ENCODE data around the gene GSTK1. TPM values are rescaled to one million over a fixed set of nuclear protein-coding genes. Genes with fewer than 3 reads are reported as not detected.
"Not testable (repeated sequence)": the region's sequence is repeated elsewhere in the genome, so short reads cannot be mapped to it uniquely, and the experiment has no call there.

GSTK1 gene
- total RNA-seq, 1 donor from 2014 or later: 36.0 TPM

DNA sequence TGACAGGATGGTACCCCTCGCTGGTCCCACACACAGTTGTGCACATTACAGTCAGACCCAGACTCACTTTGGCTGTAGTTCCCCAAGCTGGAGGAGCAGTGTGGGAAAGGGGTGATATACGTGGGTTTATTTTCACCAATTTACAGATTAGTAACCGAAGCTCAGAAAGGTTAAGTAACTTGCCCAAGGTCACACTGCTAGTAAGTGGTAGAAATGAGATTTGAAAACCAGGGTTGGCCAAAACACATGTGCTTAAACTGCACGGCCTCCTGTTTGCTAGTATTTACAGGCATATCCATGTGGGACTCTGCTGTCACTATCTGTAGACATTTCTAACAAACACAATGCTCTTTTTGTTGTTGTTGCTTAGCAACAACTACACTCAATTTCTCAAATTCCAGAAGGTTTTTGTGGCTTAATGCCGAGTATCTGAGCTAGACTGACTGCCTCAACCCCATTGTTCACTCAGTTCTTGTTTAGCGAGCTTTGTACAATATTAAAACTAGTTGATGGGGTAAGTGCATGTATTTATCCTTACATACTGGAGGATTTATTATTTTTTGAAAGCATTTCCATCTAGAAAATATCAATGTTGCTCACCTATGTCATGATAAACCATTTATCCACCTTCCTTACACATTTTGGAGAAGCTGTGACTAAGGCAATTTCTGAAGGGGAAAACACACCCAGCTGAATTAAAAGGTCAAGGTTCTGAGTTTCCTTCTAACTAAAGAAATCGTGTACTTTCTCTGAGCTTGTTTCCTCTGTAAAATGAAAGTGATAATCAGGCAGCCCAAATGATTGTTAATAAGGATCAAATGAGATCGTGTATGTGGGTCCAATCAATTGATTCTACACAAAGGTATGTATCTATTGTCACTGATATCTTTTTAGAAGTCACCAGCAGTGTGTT, 16.2 kb downstream of the GSTK1 start:
- no peak for DNase-seq

- DNase-seq: no peak
Measured at GRCh38 chr7:143280160-143280559, 16.9 kb downstream of the GSTK1 start.

DNA sequence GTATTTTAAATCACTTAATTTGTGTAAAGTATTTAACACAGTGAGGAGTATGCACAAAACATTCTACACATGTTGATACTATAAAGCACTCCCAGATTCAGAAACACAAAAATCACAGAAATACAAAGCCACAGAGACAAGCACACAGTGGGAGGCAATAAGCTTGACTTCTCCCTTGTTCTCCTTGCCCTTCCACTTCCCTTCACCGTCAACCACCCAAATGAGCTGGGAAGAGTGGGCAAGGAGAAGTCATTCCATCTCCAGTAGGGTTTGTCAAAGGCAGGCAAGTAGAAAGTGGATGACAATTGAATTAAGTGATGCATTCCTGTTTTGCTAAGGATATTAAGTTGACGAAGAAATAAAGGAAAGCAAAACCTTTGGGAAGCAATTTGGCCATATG, 17.3 kb downstream of the GSTK1 start:
- no peak for DNase-seq

- DNase-seq: no peak
Measured at GRCh38 chr7:143281529-143281928, 18.3 kb downstream of the GSTK1 start.

- no peak for DNase-seq
Measured at GRCh38 chr7:143282124-143282523, 18.9 kb downstream of the GSTK1 start.

DNA sequence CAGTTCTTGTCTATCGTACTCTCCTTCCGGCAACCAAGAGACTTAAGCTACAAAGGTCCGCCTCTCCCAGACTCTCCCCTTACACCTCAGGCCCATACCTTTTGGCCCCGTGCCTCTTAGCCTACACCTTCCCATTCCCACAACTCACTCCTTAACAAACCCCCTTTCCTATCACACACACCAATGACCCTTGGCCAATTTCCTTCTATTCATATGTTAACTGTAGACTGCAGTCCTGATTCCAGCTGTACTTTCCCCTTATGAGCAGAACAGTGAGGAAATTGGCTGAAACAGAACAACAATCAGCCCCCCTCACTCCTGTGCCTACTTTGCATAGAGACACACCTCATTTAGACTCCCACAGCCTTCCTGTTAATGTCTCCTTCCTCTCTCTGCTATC, 20.1 kb downstream of the GSTK1 start:
- DNase-seq: no peak

GRCh38 chr7:143284591-143285469, 21.6 kb downstream of the GSTK1 start, which contains the start of gene TMEM139:
TMEM139 (plus strand) TSS chr7:143284958; CDS start chr7:143285958, 1,000 bp downstream.
- no peak for DNase-seq

DNA sequence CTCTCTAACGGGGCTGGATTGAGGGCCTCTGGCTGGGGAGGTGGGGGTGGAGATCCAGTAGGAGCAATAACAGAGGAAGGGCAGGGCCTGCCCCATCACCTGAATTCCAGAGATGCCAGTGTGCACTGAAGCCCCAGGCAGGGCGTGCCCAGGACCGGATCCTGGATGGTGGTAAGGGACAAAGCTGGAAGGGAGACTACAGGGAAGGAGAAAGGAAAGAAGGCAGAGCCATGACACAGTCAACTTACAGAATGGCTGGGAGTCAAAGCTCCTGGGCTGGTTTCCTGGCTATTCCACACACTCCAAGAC, 22.2 kb downstream of the GSTK1 start:
- no peak for DNase-seq

DNA sequence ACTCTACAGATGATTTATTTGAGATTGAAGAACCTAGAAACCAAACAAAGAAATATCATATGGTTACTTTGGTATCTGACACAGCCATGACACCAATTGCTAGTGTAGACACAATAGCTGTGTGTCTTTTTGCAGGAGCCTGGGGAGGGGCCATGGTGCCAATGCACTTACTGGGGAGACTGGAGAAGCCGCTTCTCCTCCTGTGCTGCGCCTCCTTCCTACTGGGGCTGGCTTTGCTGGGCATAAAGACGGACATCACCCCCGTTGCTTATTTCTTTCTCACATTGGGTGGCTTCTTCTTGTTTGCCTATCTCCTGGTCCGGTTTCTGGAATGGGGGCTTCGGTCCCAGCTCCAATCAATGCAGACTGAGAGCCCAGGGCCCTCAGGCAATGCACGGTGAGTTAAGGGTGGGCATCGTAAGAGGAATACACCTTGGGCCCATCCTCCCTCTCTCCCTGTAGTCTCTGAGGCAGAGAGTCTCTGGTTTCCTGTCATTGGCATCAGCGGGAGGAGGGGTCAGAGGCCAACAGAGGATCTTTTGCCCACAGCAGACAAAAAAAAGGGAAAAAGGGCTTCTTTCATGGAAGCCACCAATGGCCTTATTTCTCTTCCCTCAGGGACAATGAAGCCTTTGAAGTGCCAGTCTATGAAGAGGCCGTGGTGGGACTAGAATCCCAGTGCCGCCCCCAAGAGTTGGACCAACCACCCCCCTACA, 22.7 kb downstream of the GSTK1 start:
- peak; percentile 45 for DNase-seq

GRCh38 chr7:143286522-143286890, 23.3 kb downstream of the GSTK1 start:
- no peak for DNase-seq

GRCh38 chr7:143287339-143287934, 24.2 kb downstream of the GSTK1 start:
- DNase-seq: no peak

GRCh38 chr7:143287935-143288826, 24.9 kb downstream of the GSTK1 start, which contains the start of gene CASP2:
CASP2 (plus strand) TSS chr7:143288351; CDS start chr7:143288456, 105 bp downstream.
- peak; percentile 97 for DNase-seq

- no peak for DNase-seq
Measured at GRCh38 chr7:143288836-143289235, 25.6 kb downstream of the GSTK1 start.

DNA sequence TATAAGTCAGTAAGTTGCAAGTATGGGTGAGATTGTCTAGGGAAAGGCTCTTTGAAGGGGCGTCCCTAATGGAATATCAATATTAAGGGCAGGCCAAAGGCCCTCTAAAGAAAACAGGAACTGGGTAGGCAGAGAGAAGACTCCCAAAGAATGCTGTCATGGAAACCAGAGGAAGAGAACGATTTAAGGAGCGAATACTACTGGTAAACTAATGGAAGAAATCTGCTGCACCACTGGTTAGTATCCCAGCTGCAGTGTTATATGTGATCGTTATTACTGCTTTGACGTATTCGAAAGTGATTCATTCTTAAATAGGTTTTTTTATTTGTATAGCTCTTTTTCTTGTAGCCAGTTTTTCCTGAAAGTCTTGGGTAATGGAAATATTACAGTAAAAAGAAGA, 26.2 kb downstream of the GSTK1 start:
- DNase-seq: no peak

DNA sequence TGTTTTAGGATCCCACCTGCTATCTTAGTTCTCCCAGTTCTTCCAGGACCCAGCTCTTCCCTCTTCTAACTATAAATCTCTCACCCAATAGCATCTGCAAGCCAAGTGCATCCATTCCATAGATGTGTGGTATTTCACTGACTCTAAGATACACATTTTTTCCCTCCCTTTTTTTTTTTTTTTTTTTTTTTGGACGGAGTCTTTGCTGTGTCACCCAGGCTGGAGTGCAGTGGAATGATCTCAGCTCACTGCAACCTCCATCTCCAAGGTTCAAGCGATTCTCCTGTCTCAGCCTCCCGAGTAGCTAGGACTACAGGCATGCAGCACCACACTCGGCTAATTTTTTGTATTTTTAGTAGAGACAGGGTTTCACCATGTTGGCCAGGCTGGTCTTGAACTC, 26.6 kb downstream of the GSTK1 start:
- DNase-seq: not testable (repeated sequence)

- DNase-seq: no peak
Measured at GRCh38 chr7:143290293-143290692, 27.1 kb downstream of the GSTK1 start.

DNA sequence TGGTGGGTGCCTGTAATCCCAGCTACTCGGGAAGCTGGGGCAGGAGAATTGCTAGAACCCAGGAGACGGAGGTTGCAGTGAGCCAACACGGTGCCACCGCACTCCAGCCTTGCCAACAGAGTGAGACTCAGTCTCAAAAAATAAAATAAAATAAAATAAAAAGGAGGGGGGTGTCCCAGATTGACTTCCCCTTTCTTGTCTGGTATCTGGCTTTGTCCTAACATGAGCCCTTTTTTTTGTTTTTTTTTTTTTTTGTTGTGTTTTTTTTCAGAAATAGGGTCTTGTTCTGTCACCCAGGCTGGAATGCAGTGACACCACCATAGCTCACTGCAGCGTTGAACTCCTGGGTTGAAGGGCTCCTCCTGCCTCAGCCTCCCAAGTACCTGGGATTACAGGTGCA, 29.6 kb downstream of the GSTK1 start:
- no peak for DNase-seq

- DNase-seq: no peak
Measured at GRCh38 chr7:143295870-143296269, 32.6 kb downstream of the GSTK1 start.

DNA sequence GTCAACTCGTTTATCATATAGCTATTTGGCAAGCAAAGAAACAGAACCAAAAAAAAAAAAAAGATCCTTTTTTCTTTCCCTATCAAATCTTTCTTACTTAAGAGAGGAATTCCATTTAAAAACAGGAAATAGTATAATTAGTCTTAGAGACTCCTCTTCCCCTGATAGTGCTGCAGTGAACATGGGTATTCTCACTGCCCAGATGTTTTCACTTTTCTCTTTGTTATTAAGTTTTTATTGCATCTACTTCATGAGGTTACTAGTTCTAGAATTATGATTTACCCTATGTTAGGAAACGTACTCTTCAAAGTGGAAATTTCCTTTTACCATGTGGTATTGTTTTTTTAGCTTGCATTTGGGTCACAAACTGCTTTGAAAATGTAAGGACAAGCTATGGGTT, 33.4 kb downstream of the GSTK1 start:
- DNase-seq: no peak

DNA sequence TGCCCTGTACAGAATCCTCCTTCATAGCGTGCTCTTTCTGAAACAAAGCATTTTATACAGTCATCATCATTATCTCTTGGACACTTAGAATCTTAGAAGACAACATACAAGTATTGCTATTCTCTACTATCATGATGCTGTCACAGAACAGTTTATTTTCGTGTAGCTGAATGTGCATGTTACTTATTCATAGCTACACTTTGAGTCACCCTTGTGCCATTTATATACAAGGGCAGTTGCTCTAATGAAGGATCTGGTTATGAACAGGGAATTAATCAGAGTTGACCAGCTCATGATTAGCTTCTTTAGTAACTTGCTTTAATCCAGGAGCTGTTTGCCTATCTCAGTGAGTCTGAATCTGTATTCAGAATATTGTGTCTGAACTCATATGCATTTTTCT, 36.1 kb downstream of the GSTK1 start:
- no peak for DNase-seq

DNA sequence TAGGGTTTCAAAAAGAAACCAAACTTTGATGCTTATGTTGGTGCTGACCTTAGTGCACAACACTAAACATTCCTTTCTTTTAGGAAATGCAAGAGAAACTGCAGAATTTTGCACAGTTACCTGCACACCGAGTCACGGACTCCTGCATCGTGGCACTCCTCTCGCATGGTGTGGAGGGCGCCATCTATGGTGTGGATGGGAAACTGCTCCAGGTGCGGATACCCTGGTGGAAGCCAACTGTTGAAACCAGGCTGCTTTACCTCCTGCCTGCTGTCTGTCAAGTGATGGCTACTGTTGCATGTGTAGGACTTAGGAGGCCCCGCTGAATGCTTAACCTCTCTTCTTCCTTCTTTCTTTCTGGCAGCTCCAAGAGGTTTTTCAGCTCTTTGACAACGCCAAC, 36.6 kb downstream of the GSTK1 start:
- no peak for DNase-seq

All from occipital lobe (tissue), 2 donors.